GM23248 (cell line): ENCODE results near the gene RNF128. TPM values are rescaled to one million over a fixed set of nuclear protein-coding genes. Genes with fewer than 3 reads are reported as not detected.

Experiments
- DNase-seq: peaks from one replicate; pipeline ENCODE4 v3.0.0-alpha.2; 2015
- H2AFZ ChIP-seq: fragments of 200-600 bp; sonication (generic); 2 replicates; pipeline ENCODE4 v1.6.1; 2016; ENCODE audit warnings: antibody characterized with exemption
- H3F3A ChIP-seq: fragments of 200-600 bp; sonication (generic); 2 replicates; pipeline ENCODE4 v1.6.1; 2016; ENCODE audit warnings: mild to moderate bottlenecking, antibody characterized with exemption, mixed run types; ENCODE audit not compliant: insufficient read depth
- H3K27ac ChIP-seq: fragments of 200-600 bp; sonication (generic); 2 replicates; pipeline ENCODE4 v1.5.1; 2016; ENCODE audit warnings: mild to moderate bottlenecking
- H3K27me3 ChIP-seq: fragments of 200-600 bp; sonication (generic); replicated peaks from 2 replicates; pipeline ENCODE4 v1.6.1; 2016; ENCODE audit warnings: mild to moderate bottlenecking; ENCODE audit not compliant: insufficient read depth
- H3K36me3 ChIP-seq: fragments of 200-600 bp; sonication (generic); 2 replicates; pipeline ENCODE4 v1.6.1; 2016; ENCODE audit warnings: low read depth, mild to moderate bottlenecking
- H3K4me1 ChIP-seq: fragments of 200-600 bp; sonication (generic); 2 replicates; pipeline ENCODE4 v1.6.1; 2016; ENCODE audit warnings: mild to moderate bottlenecking; ENCODE audit not compliant: insufficient read depth
- H3K4me2 ChIP-seq: fragments of 200-600 bp; sonication (generic); one replicate; pipeline ENCODE4 v1.6.1; 2016; ENCODE audit warnings: mild to moderate bottlenecking; ENCODE audit not compliant: unreplicated experiment
- H3K4me3 ChIP-seq: fragments of 200-600 bp; sonication (generic); 2 replicates; pipeline ENCODE4 v1.5.1; 2016; ENCODE audit warnings: mild to moderate bottlenecking
- H3K79me2 ChIP-seq: fragments of 200-600 bp; sonication (generic); 2 replicates; pipeline ENCODE4 v1.6.1; 2016; ENCODE audit warnings: mild to moderate bottlenecking; ENCODE audit not compliant: insufficient read depth
- H3K9ac ChIP-seq: fragments of 200-600 bp; sonication (generic); 2 replicates; pipeline ENCODE4 v1.6.1; 2016; ENCODE audit warnings: mild to moderate bottlenecking
- H3K9me2 ChIP-seq: fragments of 200-600 bp; sonication (generic); 2 replicates; pipeline ENCODE4 v1.6.1; 2016; ENCODE audit warnings: mixed run types, mild to moderate bottlenecking, moderate library complexity; ENCODE audit not compliant: insufficient read depth
- H3K9me3 ChIP-seq: fragments of 200-600 bp; sonication (generic); one replicate; pipeline ENCODE4 v1.6.1; 2017; ENCODE audit warnings: low read depth
- H4K20me1 ChIP-seq: fragments of 200-600 bp; sonication (generic); 2 replicates; pipeline ENCODE4 v1.6.0; 2016; ENCODE audit not compliant: insufficient read depth
- EZH2 ChIP-seq: fragments of 200-600 bp; sonication (generic); IDR thresholded peaks from 2 replicates; pipeline ENCODE4 v1.6.1; 2018; ENCODE audit warnings: antibody characterized with exemption, mild to moderate bottlenecking; ENCODE audit not compliant: insufficient read depth, poor library complexity, severe bottlenecking
- EZH2phosphoT487 ChIP-seq: fragments of 200-600 bp; sonication (generic); IDR thresholded peaks from 2 replicates; pipeline ENCODE4 v1.6.1; 2018; ENCODE audit warnings: antibody characterized with exemption, moderate library complexity, mild to moderate bottlenecking, low read depth; ENCODE audit not compliant: insufficient read depth
- WGBS, 2 experiments: methylation state at CpG; one replicate each; pipeline ENCODE4 v1.1.6; 2015 to 2017; ENCODE audit warnings: low lambda C conversion rate in 2 of 2, low coverage in 1 of 2; ENCODE audit errors: missing lambda C conversion rate in 2 of 2; 5-methylcytosine and 5-hydroxymethylcytosine counted together
- in situ Hi-C: fragments of 300-500 bp; cut with MboI; formaldehyde crosslinking; loops from 2 replicates; pipeline ENCODE4 v1.15.0; 2020
- polyA plus RNA-seq: library from polyadenylated mRNA; unstranded; fragments of >200 nt; fragmentation: Nextera tagmentation; extraction: Ambion mirVana; gene quantifications from 2 replicates; pipeline ENCODE4 v1.2.1, GENCODE V29; 2016
- total RNA-seq: library from RNA; depleted of rRNA; stranded (reverse); fragments of >200 nt; shearing (Covaris generic); gene quantifications from 2 replicates; pipeline ENCODE4 v1.2.3, GENCODE V29; 2014

RNF128 gene
- total and polyA plus RNA-seq, 2 experiments from 2014 or later = 0.16 to 0.54 TPM

- Histone ChIP-seq H3K9ac (peak overlapping the region; percentile 65), H3K9me2 (no peaks in the 10 kb centered on the region), H3K27ac (peak overlapping the region; percentile 83), H3K4me3 (peak overlapping the region; percentile 29; the same call in 1 of the 2 replicates), H4K20me1 (no peaks in the 10 kb centered on the region), H3F3A (peaks cover 13% of the 10 kb centered on the region), H3K4me1 (peaks cover 34% of the 10 kb centered on the region), H3K9me3 (no peaks in the 10 kb centered on the region), H3K79me2 (no peaks in the 10 kb centered on the region), H3K4me2 (peak overlapping the region; percentile 48), H2AFZ (no peak overlapping the region), H3K36me3 (no peaks in the 10 kb centered on the region), H3K27me3 (no peaks in the 10 kb centered on the region)
- TF ChIP-seq EZH2 (no peak), EZH2phosphoT487 (no peak)
- in situ Hi-C loops = no loop called here
- peak; percentile 91 for DNase-seq
- 10 to 11% methylated on average over 3 of the region's 3 CpGs for WGBS, 2 experiments
These were observed 18.6 kb upstream of the RNF128 start for GRCh38 chrX:106707771-106708454.

- Histone ChIP-seq H3K9me3 (no peaks in the 10 kb centered on the region), H3K27ac (no peak overlapping the region), H3K4me2 (no peak overlapping the region), H3K9ac (no peak overlapping the region), H4K20me1 (no peaks in the 10 kb centered on the region), H3K79me2 (no peaks in the 10 kb centered on the region), H3K4me1 (peaks cover 34% of the 10 kb centered on the region), H3K9me2 (no peaks in the 10 kb centered on the region), H2AFZ (no peak overlapping the region), H3K27me3 (no peaks in the 10 kb centered on the region), H3K4me3 (no peak overlapping the region), H3K36me3 (no peaks in the 10 kb centered on the region), H3F3A (peaks cover 13% of the 10 kb centered on the region)
- TF ChIP-seq EZH2phosphoT487 (no peak), EZH2 (no peak)
- no peak for DNase-seq
- in situ Hi-C loops = no loop called here
These were observed 15.7 kb upstream of the RNF128 start for GRCh38 chrX:106710771-106711170.

- H3K4me3 ChIP-seq = no peak overlapping the region
- in situ Hi-C loops = no loop called here
- peaks cover 13% of the 10 kb centered on the region for H3F3A ChIP-seq
- no peaks in the 10 kb centered on the region for H3K36me3 ChIP-seq
- no peaks in the 10 kb centered on the region for H3K9me2 ChIP-seq
- WGBS, 2 experiments = 32 to 33% methylated on average over 4 of the region's 4 CpGs
- no peak for DNase-seq
- H3K9me3 ChIP-seq = no peaks in the 10 kb centered on the region
- peaks cover 34% of the 10 kb centered on the region for H3K4me1 ChIP-seq
- no peaks in the 10 kb centered on the region for H3K27me3 ChIP-seq
- H3K27ac ChIP-seq = no peak overlapping the region
- H2AFZ ChIP-seq = no peak overlapping the region
- H3K79me2 ChIP-seq = no peaks in the 10 kb centered on the region
- H3K4me2 ChIP-seq = no peak overlapping the region
- TF ChIP-seq EZH2phosphoT487 (no peak), EZH2 (no peak)
- H4K20me1 ChIP-seq = no peaks in the 10 kb centered on the region
- no peak overlapping the region for H3K9ac ChIP-seq
These were observed 15.1 kb upstream of the RNF128 start for GRCh38 chrX:106711375-106711774.

- Histone ChIP-seq H4K20me1 (no peaks in the 10 kb centered on the region), H3K9me3 (no peaks in the 10 kb centered on the region), H3K27ac (no peak overlapping the region), H3F3A (no peaks in the 10 kb centered on the region), H3K9me2 (no peaks in the 10 kb centered on the region), H3K79me2 (no peaks in the 10 kb centered on the region), H2AFZ (no peak overlapping the region), H3K9ac (no peak overlapping the region), H3K27me3 (no peaks in the 10 kb centered on the region), H3K4me2 (no peak overlapping the region), H3K4me1 (peaks cover 12% of the 10 kb centered on the region), H3K4me3 (no peak overlapping the region), H3K36me3 (no peaks in the 10 kb centered on the region)
- 83 to 94% methylated on average over 1 of the region's 1 CpG for WGBS, 2 experiments
- DNase-seq = no peak
- TF ChIP-seq EZH2 = no peak
- TF ChIP-seq EZH2phosphoT487 = no peak
- in situ Hi-C loops = no loop called here
These were observed 10.5 kb upstream of the RNF128 start for GRCh38 chrX:106716004-106716403.
